Activated gamma-delta T cell treated with anti-CD3 and anti-CD28 coated beads, Interleukin-2, amount 50 U/mL, for 16 hours (primary cell): ENCODE results near the gene UAP1L1.
"Not testable (repeated sequence)": the region's sequence is repeated elsewhere in the genome, so short reads cannot be mapped to it uniquely, and the experiment has no call there.

ENCODE experiments used
- DNase-seq: peaks from one replicate; pipeline ENCODE4 v3.0.0-alpha.2; 2020; ENCODE audit warnings: low read depth

The UAP1L1 gene

GRCh38 chr9:137056739-137057415, 20.4 kb upstream of the UAP1L1 start:
- no peak for DNase-seq

DNA sequence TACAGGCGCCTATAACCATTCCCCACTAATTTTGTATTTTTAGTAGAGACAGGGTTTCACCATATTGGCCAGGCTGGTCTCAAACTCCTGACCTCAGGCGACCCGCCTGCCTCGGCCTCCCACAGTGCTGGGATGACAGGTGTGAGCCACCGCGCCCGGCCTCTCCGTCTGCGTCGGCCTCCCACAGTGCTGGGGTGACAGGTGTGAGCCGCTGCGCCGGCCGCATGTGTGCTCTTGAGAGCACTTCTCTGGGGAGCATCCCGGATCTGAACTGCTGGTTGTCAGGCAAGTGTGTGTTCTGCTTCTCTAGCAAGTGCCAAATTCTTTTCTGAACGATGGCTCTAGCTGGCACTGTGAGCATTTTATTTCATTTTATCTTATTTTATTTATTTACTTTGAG, 19.8 kb upstream of the UAP1L1 start:
- DNase-seq: no peak

GRCh38 chr9:137058521-137059234, 18.6 kb upstream of the UAP1L1 start:
- no peak for DNase-seq

GRCh38 chr9:137062384-137062783, 14.9 kb upstream of the UAP1L1 start:
- DNase-seq: no peak

- not testable (repeated sequence) for DNase-seq
Observed at GRCh38 chr9:137062798-137063197, 14.5 kb upstream of the UAP1L1 start.

GRCh38 chr9:137063311-137064026, 13.8 kb upstream of the UAP1L1 start:
- DNase-seq: no peak

GRCh38 chr9:137064027-137064879, 13.1 kb upstream of the UAP1L1 start:
- DNase-seq: no peak

DNA sequence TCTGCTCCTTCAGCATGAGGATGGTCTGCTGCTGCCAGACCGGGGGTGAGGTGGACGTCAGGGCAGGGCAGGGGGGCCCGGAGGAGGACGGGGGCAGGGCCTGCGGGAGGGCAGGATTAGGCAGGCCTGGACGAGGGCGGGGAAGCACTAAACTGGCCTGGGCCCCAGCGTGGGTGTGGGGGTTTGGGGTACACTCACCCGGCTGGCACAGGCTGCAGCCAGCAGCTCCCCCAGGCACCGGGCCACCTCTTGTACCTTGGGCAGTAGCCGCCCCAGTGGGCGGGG, 12.5 kb upstream of the UAP1L1 start:
- no peak for DNase-seq

GRCh38 chr9:137065336-137065967, 11.9 kb upstream of the UAP1L1 start:
- DNase-seq: no peak

DNA sequence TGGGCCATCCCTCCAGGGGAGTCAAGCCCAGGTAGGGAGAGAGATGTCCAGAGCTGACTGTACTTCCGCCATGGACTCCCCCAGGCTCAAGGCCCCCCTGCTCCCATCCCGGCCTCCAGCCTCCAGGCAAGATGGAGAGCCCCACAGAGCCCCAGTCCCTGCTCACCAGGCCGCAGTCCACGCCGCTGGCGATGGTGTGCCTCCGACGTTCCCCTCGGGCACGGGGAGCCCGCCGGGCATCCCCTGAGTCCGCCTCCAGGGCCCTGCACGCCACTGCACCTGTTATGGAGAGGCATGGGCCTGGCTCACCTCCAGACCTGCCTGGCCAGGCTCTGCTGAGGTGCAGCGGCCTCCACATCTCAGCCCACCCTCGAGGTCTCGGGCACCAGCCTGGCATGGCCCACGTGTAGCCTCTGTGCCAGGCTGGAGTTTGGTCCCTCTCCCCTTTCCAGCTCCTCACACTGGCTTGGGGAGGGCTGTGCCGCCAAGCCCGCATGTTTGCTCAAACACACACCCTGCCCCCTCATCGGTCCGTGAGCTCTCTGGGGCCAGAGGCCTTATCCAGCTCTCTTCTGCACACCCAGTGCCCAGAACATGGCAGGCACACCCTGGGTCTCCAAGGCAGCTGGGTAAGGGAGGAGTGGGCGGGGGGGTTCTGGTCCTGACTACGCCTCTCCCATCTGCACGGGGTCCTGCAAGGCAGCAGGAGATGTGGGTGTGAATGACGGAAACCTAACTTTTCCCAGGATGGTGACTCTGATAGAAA, 11.0 kb upstream of the UAP1L1 start:
- no peak for DNase-seq

GRCh38 chr9:137067860-137068538, 9.3 kb upstream of the UAP1L1 start:
- peak; percentile 78 for DNase-seq

- no peak for DNase-seq
Observed at GRCh38 chr9:137068539-137069507, 8.5 kb upstream of the UAP1L1 start.

GRCh38 chr9:137069508-137070091, 7.7 kb upstream of the UAP1L1 start:
- no peak for DNase-seq

DNA sequence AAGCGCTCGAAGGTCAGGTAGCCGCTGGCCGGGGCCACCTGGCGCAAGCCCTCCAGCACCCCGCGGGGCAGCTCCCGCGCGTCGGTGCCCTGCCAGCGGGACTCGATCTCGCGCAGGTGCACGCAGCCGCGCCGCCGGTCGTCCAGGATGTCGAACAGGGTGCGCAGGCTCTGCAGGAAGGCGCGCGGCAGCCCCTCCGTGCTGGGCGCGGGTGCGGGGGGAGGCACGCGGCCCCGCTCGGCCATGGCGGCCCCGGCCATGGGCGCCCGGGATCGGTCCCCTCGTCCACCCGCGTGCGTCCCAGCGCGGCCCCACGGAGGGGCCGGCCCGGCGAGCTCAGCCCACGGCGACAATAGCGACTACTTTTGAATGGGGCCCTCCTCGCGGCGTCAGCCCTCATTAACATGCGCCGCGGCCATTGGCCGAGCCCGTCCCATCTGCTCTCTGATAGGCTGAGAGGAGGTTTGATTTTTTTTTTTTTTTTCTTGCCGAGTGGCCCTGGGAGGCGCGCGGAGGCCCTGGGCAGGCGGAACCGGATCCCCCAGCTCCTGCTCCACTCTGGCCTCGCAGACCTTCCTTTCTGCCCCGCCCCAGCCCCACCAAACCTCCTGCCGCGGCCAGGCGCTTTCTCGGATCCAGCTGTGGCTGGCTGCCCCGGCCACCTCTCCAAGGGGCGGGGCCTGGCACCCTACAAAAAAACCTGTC, 7.0 kb upstream of the UAP1L1 start, which contains the start of gene SAPCD2:
TSS of gene SAPCD2 (minus strand) at position 357 of the 705 bp plus-strand sequence. CDS start at position 260, 97 bp downstream.
- peak; percentile 72 for DNase-seq

GRCh38 chr9:137070906-137071275, 6.4 kb upstream of the UAP1L1 start:
- no peak for DNase-seq

GRCh38 chr9:137071282-137071681, 6.0 kb upstream of the UAP1L1 start:
- DNase-seq: no peak

DNA sequence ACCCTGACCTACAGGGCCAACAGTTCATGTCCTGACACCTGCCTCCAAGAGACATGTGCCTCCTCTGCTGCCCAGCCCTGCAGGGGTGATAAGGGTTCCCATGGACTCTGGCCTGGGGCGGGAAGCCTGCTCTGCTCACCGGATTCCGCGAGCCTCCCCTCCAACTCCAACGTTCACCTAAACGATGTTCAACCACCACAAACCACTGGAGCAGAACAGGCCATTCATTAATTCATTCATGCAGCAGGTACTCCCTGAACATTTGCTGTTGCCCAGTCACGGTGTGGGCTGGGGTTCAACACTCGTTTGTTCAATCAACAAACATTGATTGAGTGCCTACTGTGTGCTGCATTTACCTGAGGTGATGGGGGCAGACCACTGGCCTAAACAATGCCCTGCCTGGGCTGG, 3.3 kb upstream of the UAP1L1 start:
- DNase-seq: no peak

DNA sequence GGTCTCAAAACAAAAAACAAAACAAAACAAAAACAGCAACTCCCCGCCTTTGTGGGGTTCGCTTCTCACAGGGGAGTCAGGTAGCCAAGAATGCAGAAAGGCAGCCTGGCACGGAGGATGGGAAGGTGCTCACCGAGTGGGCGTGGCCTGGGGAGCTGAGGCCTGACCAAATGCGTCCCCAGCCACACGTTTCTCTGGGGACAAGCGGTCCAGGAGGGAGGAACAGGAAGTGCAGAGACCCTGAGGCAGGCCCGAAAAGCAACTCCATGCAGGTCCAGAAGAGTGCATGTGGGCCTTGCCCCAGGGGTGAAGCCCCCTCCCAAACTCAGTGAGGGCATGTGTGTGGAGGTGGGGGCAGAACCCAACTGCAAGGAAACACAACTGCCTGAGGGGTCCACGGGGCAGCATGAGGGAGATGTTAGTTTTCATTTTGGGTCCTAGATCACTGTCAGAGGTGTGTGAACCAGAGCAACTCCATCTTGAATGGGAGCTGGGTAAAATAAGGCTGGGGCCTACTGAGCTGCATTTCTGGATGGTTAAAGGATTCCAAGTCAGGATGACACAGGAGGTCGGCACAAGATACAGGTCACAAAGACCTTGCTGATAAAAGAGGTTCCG, 2.6 kb upstream of the UAP1L1 start:
- no peak for DNase-seq
